ENCODE measurements around the gene HCLS1.

GRCh38 chr3:121581691-121582090 is 79.0 kb downstream of the HCLS1 start:
- TF ChIP-seq CTCF (IDR thresholded peaks at IDR 0.05) (no peak), POLR2A (IDR thresholded peaks at IDR 0.05) (no peak)

Measured in prostate gland (tissue), 2 donors.